Activated T-helper 1 cell treated with anti-CD3 and anti-CD28 coated beads, Interleukin-12 subunit alpha, Interleukin-12 subunit beta, Interleukin-2, Interleukin-4 antibody, amounts not matched to agents 30 ng/mL and 10 ng/mL and 1 ng/mL, durations not matched to agents 14 hours and 24 hours and 36 hours (primary cell): ENCODE results near the gene COL5A2. TPM values are rescaled to one million over a fixed set of nuclear protein-coding genes. Genes with fewer than 3 reads are reported as not detected.

ENCODE experiments used
- DNase-seq: peaks from one replicate; pipeline ENCODE4 v3.0.0; 2021; ENCODE audit warnings: low spot score
- H3K27ac Mint-ChIP-seq: one replicate; pipeline ENCODE4 v1.8.0; 2021; ENCODE audit warnings: mild to moderate bottlenecking, mixed read lengths
- H3K27me3 Mint-ChIP-seq: one replicate; pipeline ENCODE4 v1.8.0; 2022; ENCODE audit warnings: mild to moderate bottlenecking, moderate library complexity, mixed read lengths; ENCODE audit not compliant: insufficient read depth
- H3K36me3 Mint-ChIP-seq: one replicate; pipeline ENCODE4 v1.8.0; 2021; ENCODE audit warnings: low read depth, mixed read lengths
- H3K4me1 Mint-ChIP-seq: one replicate; pipeline ENCODE4 v1.8.0; 2021; ENCODE audit warnings: low read depth, mixed read lengths
- H3K4me3 Mint-ChIP-seq: one replicate; pipeline ENCODE4 v1.8.0; 2021; ENCODE audit warnings: mild to moderate bottlenecking, moderate library complexity, mixed read lengths
- H3K9me3 Mint-ChIP-seq: one replicate; pipeline ENCODE4 v1.8.0; 2021; ENCODE audit warnings: mixed read lengths
- intact Hi-C: fragments of 100-400 bp; cut with micrococcal nuclease; formaldehyde crosslinking; loops from one replicate; pipeline ENCODE4 v1.15.1; 2024
- total RNA-seq: library from RNA; stranded (reverse); gene quantifications from 2 replicates; pipeline ENCODE4 v1.2.3, GENCODE V29; 2022

Gene COL5A2
- total RNA-seq, 1 donor from 2014 or later = 0.08 TPM

- H3K36me3 Mint-ChIP-seq = no peaks in the 10 kb centered on the region
- DNase-seq = no peak
- H3K27me3 Mint-ChIP-seq = no peaks in the 10 kb centered on the region
- no peaks in the 10 kb centered on the region for H3K9me3 Mint-ChIP-seq
- no peaks in the 10 kb centered on the region for H3K4me1 Mint-ChIP-seq
- no peak overlapping the region for H3K4me3 Mint-ChIP-seq
- intact Hi-C loops = no loop called here
- H3K27ac Mint-ChIP-seq = no peak overlapping the region
Measured at GRCh38 chr2:189097934-189098333, 81.6 kb downstream of the COL5A2 start.

- DNase-seq = no peak
- Mint-ChIP-seq H3K27ac (no peak overlapping the region), H3K4me3 (no peak overlapping the region), H3K9me3 (no peaks in the 10 kb centered on the region), H3K36me3 (no peaks in the 10 kb centered on the region), H3K4me1 (no peaks in the 10 kb centered on the region), H3K27me3 (no peaks in the 10 kb centered on the region)
- intact Hi-C loops = no loop called here
Measured at GRCh38 chr2:189096769-189097447, 82.7 kb downstream of the COL5A2 start.

- DNase-seq = no peak
- Mint-ChIP-seq H3K27me3 (no peaks in the 10 kb centered on the region), H3K4me3 (no peak overlapping the region), H3K27ac (no peak overlapping the region), H3K4me1 (no peaks in the 10 kb centered on the region), H3K36me3 (no peaks in the 10 kb centered on the region), H3K9me3 (no peaks in the 10 kb centered on the region)
- intact Hi-C loops = no loop called here
Measured at GRCh38 chr2:189095101-189095500, 84.5 kb downstream of the COL5A2 start.

GRCh38 chr2:189092936-189093335 lies 86.6 kb downstream of the COL5A2 start:
- intact Hi-C loops = loop anchor here (5.0 kb wide), 1 partner anchor 571 kb away; no protein-coding TSS in a partner anchor
- Mint-ChIP-seq H3K4me3 (no peak overlapping the region), H3K4me1 (no peaks in the 10 kb centered on the region), H3K9me3 (no peaks in the 10 kb centered on the region), H3K36me3 (no peaks in the 10 kb centered on the region), H3K27me3 (no peaks in the 10 kb centered on the region), H3K27ac (no peak overlapping the region)
- DNase-seq = no peak

DNA sequence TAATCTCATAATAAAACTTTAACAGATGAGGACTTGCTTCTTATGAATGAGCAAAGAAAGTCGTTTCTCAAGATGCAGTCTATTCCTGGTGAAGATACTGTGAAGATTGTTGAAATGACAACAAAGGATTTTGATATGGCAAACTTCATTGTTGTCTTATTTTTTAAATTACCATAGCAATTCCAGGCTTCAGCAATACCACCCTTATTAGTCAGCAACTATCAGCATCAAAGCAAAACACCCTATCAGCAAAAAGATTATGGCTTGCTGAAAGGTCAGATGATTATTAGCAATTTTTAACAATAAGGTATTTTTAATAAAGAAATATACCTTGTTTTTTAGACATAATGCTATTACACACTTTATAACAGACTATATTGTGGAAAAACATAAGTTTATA lies 88.3 kb downstream of the COL5A2 start:
- no peak overlapping the region for H3K27ac Mint-ChIP-seq
- intact Hi-C loops = loop anchor here (5.0 kb wide), 1 partner anchor 569 kb away; no protein-coding TSS in a partner anchor
- H3K27me3 Mint-ChIP-seq = no peaks in the 10 kb centered on the region
- no peaks in the 10 kb centered on the region for H3K9me3 Mint-ChIP-seq
- DNase-seq = no peak
- no peak overlapping the region for H3K4me3 Mint-ChIP-seq
- no peaks in the 10 kb centered on the region for H3K4me1 Mint-ChIP-seq
- no peaks in the 10 kb centered on the region for H3K36me3 Mint-ChIP-seq

- Mint-ChIP-seq H3K27ac (no peak overlapping the region), H3K27me3 (peaks cover 3% of the 10 kb centered on the region), H3K36me3 (no peaks in the 10 kb centered on the region), H3K9me3 (no peaks in the 10 kb centered on the region), H3K4me1 (no peaks in the 10 kb centered on the region), H3K4me3 (no peak overlapping the region)
- intact Hi-C loops = no loop called here
- no peak for DNase-seq
Measured at GRCh38 chr2:189088591-189089205, 90.9 kb downstream of the COL5A2 start.

GRCh38 chr2:189086710-189087109 lies 92.9 kb downstream of the COL5A2 start:
- Mint-ChIP-seq H3K9me3 (no peaks in the 10 kb centered on the region), H3K27me3 (peaks cover 3% of the 10 kb centered on the region), H3K27ac (no peak overlapping the region), H3K4me3 (no peak overlapping the region), H3K4me1 (no peaks in the 10 kb centered on the region), H3K36me3 (no peaks in the 10 kb centered on the region)
- intact Hi-C loops = no loop called here
- no peak for DNase-seq

GRCh38 chr2:189086250-189086649 lies 93.3 kb downstream of the COL5A2 start:
- Mint-ChIP-seq H3K27ac (no peak overlapping the region), H3K9me3 (no peaks in the 10 kb centered on the region), H3K4me1 (no peaks in the 10 kb centered on the region), H3K27me3 (peaks cover 3% of the 10 kb centered on the region), H3K36me3 (no peaks in the 10 kb centered on the region), H3K4me3 (no peak overlapping the region)
- no peak for DNase-seq
- intact Hi-C loops = no loop called here

- Mint-ChIP-seq H3K4me3 (no peak overlapping the region), H3K27ac (no peak overlapping the region), H3K36me3 (no peaks in the 10 kb centered on the region), H3K4me1 (no peaks in the 10 kb centered on the region), H3K27me3 (peaks cover 3% of the 10 kb centered on the region), H3K9me3 (no peaks in the 10 kb centered on the region)
- no peak for DNase-seq
- intact Hi-C loops = no loop called here
Measured at GRCh38 chr2:189083606-189084005, 96.0 kb downstream of the COL5A2 start.

- H3K4me1 Mint-ChIP-seq = no peaks in the 10 kb centered on the region
- DNase-seq = no peak
- H3K27ac Mint-ChIP-seq = no peak overlapping the region
- H3K27me3 Mint-ChIP-seq = peaks cover 3% of the 10 kb centered on the region
- H3K9me3 Mint-ChIP-seq = no peaks in the 10 kb centered on the region
- intact Hi-C loops = no loop called here
- no peak overlapping the region for H3K4me3 Mint-ChIP-seq
- H3K36me3 Mint-ChIP-seq = no peaks in the 10 kb centered on the region
Measured at GRCh38 chr2:189083106-189083505, 96.5 kb downstream of the COL5A2 start.

DNA sequence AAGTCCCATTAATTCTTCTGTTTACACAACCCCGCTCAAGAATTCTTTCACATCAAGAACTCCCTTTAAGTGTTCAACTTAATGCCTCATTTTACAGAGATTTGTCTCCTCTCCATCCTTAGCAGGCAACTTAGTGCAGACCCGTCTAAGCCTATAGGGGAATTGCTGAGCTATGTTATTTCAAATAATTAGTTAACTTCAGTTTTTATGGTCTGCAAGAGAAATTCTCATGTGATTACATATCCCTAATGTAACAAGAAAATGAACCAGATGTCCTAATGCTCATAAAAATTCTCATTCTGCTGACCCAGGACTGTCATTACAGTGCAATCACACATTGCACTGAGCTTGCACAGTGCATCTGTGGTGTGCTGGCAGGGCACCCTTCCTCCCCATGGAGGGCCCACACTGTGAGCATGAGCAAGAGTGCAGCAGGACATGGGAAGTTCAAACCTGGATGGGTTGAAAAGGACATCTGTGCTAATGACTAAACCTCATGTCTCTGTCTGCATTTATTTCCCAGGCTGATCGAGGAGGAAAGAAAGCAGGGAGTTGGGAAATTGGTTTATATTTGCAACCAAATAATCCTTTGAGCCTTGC lies 97.1 kb downstream of the COL5A2 start:
- H3K9me3 Mint-ChIP-seq = no peaks in the 10 kb centered on the region
- H3K27me3 Mint-ChIP-seq = peaks cover 3% of the 10 kb centered on the region
- no peak for DNase-seq
- no peak overlapping the region for H3K27ac Mint-ChIP-seq
- intact Hi-C loops = no loop called here
- no peaks in the 10 kb centered on the region for H3K4me1 Mint-ChIP-seq
- H3K36me3 Mint-ChIP-seq = no peaks in the 10 kb centered on the region
- no peak overlapping the region for H3K4me3 Mint-ChIP-seq

GRCh38 chr2:189076572-189076971 lies 103.0 kb downstream of the COL5A2 start:
- no peak for DNase-seq
- intact Hi-C loops = no loop called here
- Mint-ChIP-seq H3K36me3 (no peaks in the 10 kb centered on the region), H3K27ac (no peak overlapping the region), H3K27me3 (no peaks in the 10 kb centered on the region), H3K4me3 (no peak overlapping the region), H3K4me1 (no peaks in the 10 kb centered on the region), H3K9me3 (no peaks in the 10 kb centered on the region)

GRCh38 chr2:189076120-189076519 lies 103.4 kb downstream of the COL5A2 start:
- no peak for DNase-seq
- H3K27me3 Mint-ChIP-seq = no peaks in the 10 kb centered on the region
- no peak overlapping the region for H3K27ac Mint-ChIP-seq
- intact Hi-C loops = no loop called here
- H3K9me3 Mint-ChIP-seq = no peaks in the 10 kb centered on the region
- no peak overlapping the region for H3K4me3 Mint-ChIP-seq
- H3K36me3 Mint-ChIP-seq = no peaks in the 10 kb centered on the region
- no peaks in the 10 kb centered on the region for H3K4me1 Mint-ChIP-seq
